Sigmoid colon (tissue), 4 donors: ENCODE data around the gene IL17RD.

Experiments
- EP300 ChIP-seq, 4 donors: sonication (generic); formaldehyde crosslinking; IDR thresholded peaks; one replicate each; pipeline ENCODE4 v1.6.1; 2017; ENCODE audit warnings: antibody characterized with exemption in 4 of 4
- POLR2A ChIP-seq, 2 donors: fragments of 450-650 bp; IDR thresholded peaks; one replicate each; pipeline ENCODE4 v1.6.1; 2016; ENCODE audit warnings: antibody characterized with exemption in 2 of 2, mild to moderate bottlenecking in 2 of 2, moderate library complexity in 2 of 2
- TF ChIP-seq, protein P1 (sequence below), 4 experiments: fragments of 450-650 bp in 3 of 4; fragments of 200-600 bp in 1 of 4; IDR thresholded peaks; one replicate each; pipeline ENCODE4 v1.5.1; 2016 to 2019; ENCODE audit warnings: antibody characterized with exemption in 4 of 4, mild to moderate bottlenecking in 3 of 4, moderate library complexity in 2 of 4

DNA sequence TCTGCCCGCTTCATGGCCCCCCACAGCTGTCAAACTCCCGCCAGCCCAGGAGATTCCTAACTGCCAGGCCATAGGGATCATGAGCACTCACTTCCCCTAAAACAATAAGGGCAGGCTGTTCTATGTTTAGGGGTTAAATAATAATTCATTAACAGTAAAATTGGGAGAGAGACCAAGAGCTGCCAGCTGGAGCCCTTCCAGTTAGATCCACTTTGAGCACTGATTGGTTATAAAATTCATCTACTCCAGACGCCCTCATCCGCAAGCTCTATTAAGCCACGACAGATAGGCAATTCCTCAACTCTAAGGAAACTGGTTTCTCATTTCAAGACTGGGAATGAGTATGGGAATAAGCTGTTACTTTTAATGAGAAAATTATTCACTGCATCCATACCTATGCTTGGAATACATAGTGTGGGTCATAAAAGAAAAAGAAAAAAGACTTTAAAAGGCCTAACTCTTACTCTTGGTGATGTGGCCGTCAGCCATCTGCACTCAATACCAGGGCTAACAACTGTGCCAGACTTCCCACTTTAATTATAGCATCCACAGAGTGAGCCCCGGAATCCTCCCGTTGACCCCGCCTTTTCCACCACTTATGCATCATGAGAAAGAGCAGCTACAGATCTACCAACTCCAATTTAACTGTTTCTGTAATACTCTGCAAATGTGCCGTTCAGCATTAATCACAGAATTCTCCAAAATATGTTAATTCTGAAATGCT is 44.5 kb downstream of the IL17RD start:
- TF ChIP-seq POLR2A (IDR thresholded peaks at IDR 0.05) (no peak), EP300 (IDR thresholded peaks at IDR 0.05) (no peak)
- TF ChIP-seq, protein P1, sequence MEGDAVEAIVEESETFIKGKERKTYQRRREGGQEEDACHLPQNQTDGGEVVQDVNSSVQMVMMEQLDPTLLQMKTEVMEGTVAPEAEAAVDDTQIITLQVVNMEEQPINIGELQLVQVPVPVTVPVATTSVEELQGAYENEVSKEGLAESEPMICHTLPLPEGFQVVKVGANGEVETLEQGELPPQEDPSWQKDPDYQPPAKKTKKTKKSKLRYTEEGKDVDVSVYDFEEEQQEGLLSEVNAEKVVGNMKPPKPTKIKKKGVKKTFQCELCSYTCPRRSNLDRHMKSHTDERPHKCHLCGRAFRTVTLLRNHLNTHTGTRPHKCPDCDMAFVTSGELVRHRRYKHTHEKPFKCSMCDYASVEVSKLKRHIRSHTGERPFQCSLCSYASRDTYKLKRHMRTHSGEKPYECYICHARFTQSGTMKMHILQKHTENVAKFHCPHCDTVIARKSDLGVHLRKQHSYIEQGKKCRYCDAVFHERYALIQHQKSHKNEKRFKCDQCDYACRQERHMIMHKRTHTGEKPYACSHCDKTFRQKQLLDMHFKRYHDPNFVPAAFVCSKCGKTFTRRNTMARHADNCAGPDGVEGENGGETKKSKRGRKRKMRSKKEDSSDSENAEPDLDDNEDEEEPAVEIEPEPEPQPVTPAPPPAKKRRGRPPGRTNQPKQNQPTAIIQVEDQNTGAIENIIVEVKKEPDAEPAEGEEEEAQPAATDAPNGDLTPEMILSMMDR (IDR thresholded peaks at IDR 0.05) = no peak
